Measurements from ENCODE around the gene PTPN13. TPM values are rescaled to one million over a fixed set of nuclear protein-coding genes. Genes with fewer than 3 reads are reported as not detected.

The PTPN13 gene
- total RNA-seq, 2 experiments from 2014 or later: 1.4 to 1.5 TPM

DNA sequence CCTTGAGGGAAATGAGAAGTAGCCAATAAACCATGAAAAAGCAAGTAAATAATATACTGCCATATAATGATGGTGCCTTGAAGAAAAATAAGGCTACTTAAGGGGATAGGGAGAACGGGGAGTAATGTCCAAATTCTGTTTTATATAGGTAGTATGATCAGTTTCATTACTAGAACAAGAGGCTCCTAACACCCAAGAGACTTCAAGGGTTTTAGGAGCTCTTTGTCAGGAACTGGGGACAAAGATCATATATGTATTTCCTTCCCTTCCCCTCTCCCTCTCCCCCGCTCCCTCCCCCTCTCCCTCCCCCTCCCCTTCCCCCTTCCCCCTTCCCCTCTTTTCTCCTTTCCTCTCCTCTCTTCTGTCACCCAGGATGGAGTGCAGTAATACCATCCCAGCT lies 127.3 kb downstream of the PTPN13 start:
- Mint-ChIP-seq H3K4me3 (no peak overlapping the region), H3K9me3 (ENCODE audit: low read depth) (peaks cover 4% of the 10 kb centered on the region), H3K27me3 (peaks cover 2% of the 10 kb centered on the region), H3K4me1 (peaks cover 2% of the 10 kb centered on the region), H3K27ac (no peak overlapping the region), H3K36me3 (ENCODE audit: low read depth) (peaks cover under 1% of the 10 kb centered on the region)
- ATAC-seq: no peak
- ChIA-PET POLR2A (no interaction called here), CTCF (no interaction called here)
- intact Hi-C loops (cut with DNase I, micrococcal nuclease): no loop called here
- no peak for DNase-seq

DNA sequence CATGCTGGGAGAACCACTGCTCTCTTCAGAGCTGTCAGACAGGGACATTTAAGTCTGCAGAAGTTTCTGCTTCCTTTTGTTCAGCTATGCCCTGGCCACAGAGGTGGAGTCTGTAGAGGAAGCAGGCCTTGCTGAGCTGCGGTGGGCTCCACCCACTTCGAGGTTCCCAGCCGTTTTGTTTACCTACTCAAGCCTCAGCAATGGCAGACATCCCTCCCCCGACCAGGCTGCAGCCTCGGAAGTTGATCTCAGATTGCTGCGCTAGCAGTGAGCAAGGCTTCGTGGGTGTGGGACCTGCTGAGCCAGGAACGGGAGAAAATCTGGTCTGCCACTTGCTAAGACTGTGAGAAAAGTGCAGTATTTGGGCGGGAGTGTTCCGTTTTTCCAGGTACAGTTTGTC lies 136.2 kb downstream of the PTPN13 start:
- DNase-seq (peak; percentile 26), ATAC-seq (no peak)
- CTCF ChIA-PET: no interaction called here
- intact Hi-C loops (cut with DNase I, micrococcal nuclease): no loop called here
- peaks cover 5% of the 10 kb centered on the region for H3K9me3 Mint-ChIP-seq (ENCODE audit: low read depth)
- H3K27ac Mint-ChIP-seq: no peak overlapping the region
- peaks cover 15% of the 10 kb centered on the region for H3K27me3 Mint-ChIP-seq
- H3K4me1 Mint-ChIP-seq: no peaks in the 10 kb centered on the region
- H3K36me3 Mint-ChIP-seq (ENCODE audit: low read depth): peaks cover 1% of the 10 kb centered on the region
- POLR2A ChIA-PET: no interaction called here
- no peak overlapping the region for H3K4me3 Mint-ChIP-seq

DNA sequence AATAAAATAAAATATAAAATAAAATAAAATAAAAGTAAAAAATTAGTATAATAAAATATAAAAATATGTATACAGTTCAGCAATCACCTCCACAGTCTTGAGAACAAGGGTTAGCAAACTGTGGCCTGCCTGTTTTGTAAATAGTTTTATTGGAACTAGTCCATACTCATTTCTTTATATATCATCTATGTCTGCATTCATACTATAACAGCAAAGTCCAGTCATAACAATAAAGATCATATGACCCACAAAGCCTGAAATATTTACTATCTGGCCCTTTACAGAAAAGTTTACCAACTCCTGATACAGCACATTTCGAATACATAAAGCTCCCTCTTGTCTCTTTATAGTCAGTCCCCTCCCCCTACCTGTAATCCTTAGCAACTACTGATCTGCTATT lies 143.1 kb downstream of the PTPN13 start:
- ChIA-PET CTCF (no interaction called here), POLR2A (no interaction called here)
- no peak overlapping the region for H3K27ac Mint-ChIP-seq
- peaks cover 2% of the 10 kb centered on the region for H3K27me3 Mint-ChIP-seq
- no peak overlapping the region for H3K4me3 Mint-ChIP-seq
- no peaks in the 10 kb centered on the region for H3K36me3 Mint-ChIP-seq (ENCODE audit: low read depth)
- ATAC-seq (no peak), DNase-seq (no peak)
- intact Hi-C loops (cut with DNase I, micrococcal nuclease): no loop called here
- H3K4me1 Mint-ChIP-seq: no peaks in the 10 kb centered on the region
- no peaks in the 10 kb centered on the region for H3K9me3 Mint-ChIP-seq (ENCODE audit: low read depth)

DNA sequence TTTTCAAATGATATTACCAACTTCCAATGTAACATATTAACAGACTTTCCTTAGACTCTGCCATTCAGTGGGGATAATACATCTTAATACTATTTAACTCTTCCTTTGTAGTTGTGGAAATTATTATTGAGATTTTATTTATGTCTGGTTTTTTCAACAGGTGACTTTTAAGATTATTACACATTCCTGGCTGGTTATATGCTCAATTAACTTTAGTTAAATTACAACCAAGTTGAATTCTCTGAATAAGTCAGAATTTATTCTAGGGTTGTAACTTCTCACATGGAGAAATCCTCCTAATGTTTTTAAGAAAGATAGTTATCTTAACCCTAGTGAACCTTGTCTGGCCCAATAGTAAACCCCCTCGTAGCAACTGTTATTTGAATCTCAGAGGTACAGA lies 147.7 kb downstream of the PTPN13 start:
- Mint-ChIP-seq H3K4me3 (no peak overlapping the region), H3K9me3 (ENCODE audit: low read depth) (no peaks in the 10 kb centered on the region), H3K27ac (no peak overlapping the region), H3K27me3 (peaks cover 2% of the 10 kb centered on the region), H3K4me1 (no peaks in the 10 kb centered on the region), H3K36me3 (ENCODE audit: low read depth) (no peaks in the 10 kb centered on the region)
- DNase-seq (no peak), ATAC-seq (no peak)
- ChIA-PET POLR2A (no interaction called here), CTCF (no interaction called here)
- intact Hi-C loops (cut with DNase I, micrococcal nuclease): no loop called here

DNA sequence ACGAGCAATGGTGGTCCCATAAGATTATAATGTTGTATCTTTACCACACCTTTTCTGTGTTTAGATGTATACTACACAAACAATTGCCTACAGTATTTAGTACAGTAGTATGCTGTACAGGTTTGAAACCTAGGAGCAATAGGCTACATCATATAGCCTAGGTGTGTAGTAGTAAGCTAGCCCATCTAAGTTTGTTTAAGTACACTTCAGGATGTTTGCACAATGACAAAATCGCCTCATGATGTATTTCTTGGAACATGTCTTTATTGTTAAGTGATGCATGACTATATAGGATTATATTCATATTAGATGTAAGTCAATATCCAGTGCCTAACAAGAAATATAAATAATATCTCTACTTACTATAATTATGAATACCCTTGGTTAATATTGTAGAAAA lies 150.5 kb downstream of the PTPN13 start:
- H3K4me1 Mint-ChIP-seq: no peaks in the 10 kb centered on the region
- ChIA-PET POLR2A (no interaction called here), CTCF (interaction anchor here (0.7 kb wide), 1 partner anchor 11 kb away, joined by 3 read pairs; no protein-coding TSS in a partner anchor)
- H3K4me3 Mint-ChIP-seq: no peak overlapping the region
- ATAC-seq (no peak), DNase-seq (no peak)
- intact Hi-C loops (cut with DNase I, micrococcal nuclease): no loop called here
- H3K9me3 Mint-ChIP-seq (ENCODE audit: low read depth): no peaks in the 10 kb centered on the region
- H3K27ac Mint-ChIP-seq: no peak overlapping the region
- H3K27me3 Mint-ChIP-seq: peaks cover 6% of the 10 kb centered on the region
- no peaks in the 10 kb centered on the region for H3K36me3 Mint-ChIP-seq (ENCODE audit: low read depth)

DNA sequence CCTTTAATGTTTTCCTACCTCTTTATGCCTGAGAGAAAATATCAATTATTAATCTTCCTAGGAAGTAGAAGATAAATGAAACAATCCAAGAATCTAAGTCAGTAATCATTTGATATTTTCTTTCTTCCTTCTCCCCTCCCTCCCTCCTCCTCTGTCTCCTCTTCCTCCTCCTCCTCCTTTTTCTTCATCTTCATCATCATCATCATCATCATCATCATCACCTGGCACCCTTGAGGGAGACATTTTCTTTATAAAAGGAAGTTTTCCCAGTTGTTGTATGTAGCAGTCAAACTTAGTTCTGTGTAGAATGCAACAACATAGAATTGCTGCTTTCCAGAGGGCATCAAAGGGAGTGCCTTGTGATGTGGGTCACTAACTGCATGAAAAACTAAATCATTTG lies 155.0 kb downstream of the PTPN13 start:
- H3K27me3 Mint-ChIP-seq: peaks cover 8% of the 10 kb centered on the region
- no peaks in the 10 kb centered on the region for H3K36me3 Mint-ChIP-seq (ENCODE audit: low read depth)
- H3K4me1 Mint-ChIP-seq: no peaks in the 10 kb centered on the region
- DNase-seq (no peak), ATAC-seq (no peak)
- no peak overlapping the region for H3K27ac Mint-ChIP-seq
- H3K9me3 Mint-ChIP-seq (ENCODE audit: low read depth): no peaks in the 10 kb centered on the region
- intact Hi-C loops (cut with DNase I, micrococcal nuclease): no loop called here
- ChIA-PET POLR2A (no interaction called here), CTCF (no interaction called here)
- H3K4me3 Mint-ChIP-seq: no peak overlapping the region

DNA sequence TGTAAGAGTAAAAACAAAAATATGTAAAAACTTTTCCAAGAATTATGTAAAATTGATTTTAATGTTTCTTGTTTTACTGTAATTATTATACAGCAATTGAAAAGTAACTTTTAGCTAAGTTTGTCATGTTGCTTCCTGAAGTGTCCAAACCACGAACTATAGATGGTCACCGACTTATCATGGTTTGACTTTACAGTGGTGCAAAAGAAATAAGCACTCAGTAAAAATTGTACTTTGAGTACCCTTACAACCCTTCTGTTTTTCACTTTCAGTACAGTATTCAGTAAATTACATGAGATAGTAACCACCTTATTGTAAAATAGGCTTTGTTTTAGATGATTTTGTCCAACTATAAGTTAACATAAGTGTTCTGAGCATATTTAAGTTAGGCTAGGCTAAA lies 161.3 kb downstream of the PTPN13 start:
- Mint-ChIP-seq H3K4me1 (no peaks in the 10 kb centered on the region), H3K4me3 (no peak overlapping the region), H3K36me3 (ENCODE audit: low read depth) (no peaks in the 10 kb centered on the region), H3K27me3 (peaks cover 1% of the 10 kb centered on the region), H3K9me3 (ENCODE audit: low read depth) (no peaks in the 10 kb centered on the region), H3K27ac (no peak overlapping the region)
- ChIA-PET CTCF (interaction anchor here (0.6 kb wide), 2 partner anchors 123 to 1250 kb away, joined by 3 read pairs; no protein-coding TSS in a partner anchor), POLR2A (no interaction called here)
- intact Hi-C loops (cut with DNase I, micrococcal nuclease): no loop called here
- DNase-seq (no peak), ATAC-seq (no peak)

DNA sequence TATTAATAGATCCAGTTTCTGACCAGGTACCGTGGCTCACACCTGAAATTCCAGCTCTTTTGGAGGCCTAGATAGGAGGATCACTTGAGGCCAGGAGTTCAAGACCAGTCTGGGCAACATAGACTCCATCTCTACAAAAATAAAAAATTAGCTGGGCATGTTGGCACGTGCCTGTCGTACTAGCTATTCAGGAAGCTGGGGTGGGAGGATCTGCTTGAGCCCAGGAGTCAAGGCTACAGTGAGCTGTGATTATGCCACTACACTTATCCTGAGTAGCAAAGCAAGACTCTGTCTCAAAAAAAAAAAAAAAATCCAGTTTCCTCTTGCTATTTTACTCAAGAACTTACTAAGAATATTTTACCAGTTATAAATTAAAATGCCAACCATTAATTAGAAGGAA lies 163.4 kb downstream of the PTPN13 start:
- ChIA-PET CTCF (interaction anchor here (0.7 to 1.6 kb wide), 2 partner anchors 18 to 273 kb away, joined by 3 read pairs; no protein-coding TSS in a partner anchor), POLR2A (no interaction called here)
- ATAC-seq (no peak), DNase-seq (no peak)
- Mint-ChIP-seq H3K4me1 (no peaks in the 10 kb centered on the region), H3K27ac (no peak overlapping the region), H3K4me3 (no peak overlapping the region), H3K36me3 (ENCODE audit: low read depth) (no peaks in the 10 kb centered on the region), H3K9me3 (ENCODE audit: low read depth) (no peaks in the 10 kb centered on the region), H3K27me3 (peaks cover 1% of the 10 kb centered on the region)
- intact Hi-C loops (cut with DNase I, micrococcal nuclease): no loop called here

DNA sequence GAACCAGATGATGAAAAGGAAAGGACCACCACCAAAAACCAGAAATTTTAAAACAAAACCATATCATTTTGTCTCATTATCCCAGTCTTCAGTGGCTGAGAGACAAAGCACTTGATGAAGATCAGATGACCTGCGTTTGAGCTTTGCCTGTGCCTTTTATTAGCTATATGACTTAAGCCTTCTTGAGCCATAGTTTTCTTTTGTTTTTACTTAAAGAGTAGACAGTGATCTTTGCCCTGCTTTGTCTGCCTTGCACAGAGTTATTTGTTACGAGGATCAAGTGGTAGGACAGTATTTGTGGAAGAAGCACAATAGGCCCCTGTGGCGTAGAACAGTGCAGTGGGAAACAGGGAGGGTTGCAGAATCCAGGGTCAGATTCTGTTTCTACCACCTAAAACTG lies 165.2 kb downstream of the PTPN13 start:
- ChIA-PET CTCF (interaction anchor here (0.7 kb wide), 1 partner anchor 263 kb away, joined by 3 read pairs; no protein-coding TSS in a partner anchor), POLR2A (no interaction called here)
- H3K9me3 Mint-ChIP-seq (ENCODE audit: low read depth): no peaks in the 10 kb centered on the region
- H3K4me3 Mint-ChIP-seq: no peak overlapping the region
- no peaks in the 10 kb centered on the region for H3K27me3 Mint-ChIP-seq
- no peak for DNase-seq
- H3K27ac Mint-ChIP-seq: no peak overlapping the region
- ATAC-seq: no peak
- no peaks in the 10 kb centered on the region for H3K36me3 Mint-ChIP-seq (ENCODE audit: low read depth)
- intact Hi-C loops (cut with DNase I, micrococcal nuclease): no loop called here
- H3K4me1 Mint-ChIP-seq: no peaks in the 10 kb centered on the region

DNA sequence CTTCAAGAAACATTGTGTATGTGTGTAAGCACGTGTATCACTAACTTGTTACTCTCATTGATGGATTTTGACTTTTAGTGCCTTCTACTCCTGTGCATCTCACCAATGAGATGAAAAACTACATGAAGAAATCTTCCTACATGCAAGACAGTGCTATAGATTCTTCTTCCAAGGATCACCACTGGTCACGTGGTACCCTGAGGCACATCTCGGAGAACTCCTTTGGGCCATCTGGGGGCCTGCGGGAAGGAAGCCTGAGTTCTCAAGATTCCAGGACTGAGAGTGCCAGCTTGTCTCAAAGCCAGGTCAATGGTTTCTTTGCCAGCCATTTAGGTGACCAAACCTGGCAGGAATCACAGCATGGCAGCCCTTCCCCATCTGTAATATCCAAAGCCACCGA lies 168.5 kb downstream of the PTPN13 start:
- Mint-ChIP-seq H3K4me1 (no peaks in the 10 kb centered on the region), H3K4me3 (no peak overlapping the region), H3K27ac (no peak overlapping the region), H3K9me3 (ENCODE audit: low read depth) (no peaks in the 10 kb centered on the region), H3K27me3 (no peaks in the 10 kb centered on the region), H3K36me3 (ENCODE audit: low read depth) (no peaks in the 10 kb centered on the region)
- POLR2A ChIA-PET: no interaction called here
- no peak for ATAC-seq
- intact Hi-C loops (cut with DNase I, micrococcal nuclease): no loop called here
- CTCF ChIA-PET: no interaction called here
- DNase-seq: no peak

DNA sequence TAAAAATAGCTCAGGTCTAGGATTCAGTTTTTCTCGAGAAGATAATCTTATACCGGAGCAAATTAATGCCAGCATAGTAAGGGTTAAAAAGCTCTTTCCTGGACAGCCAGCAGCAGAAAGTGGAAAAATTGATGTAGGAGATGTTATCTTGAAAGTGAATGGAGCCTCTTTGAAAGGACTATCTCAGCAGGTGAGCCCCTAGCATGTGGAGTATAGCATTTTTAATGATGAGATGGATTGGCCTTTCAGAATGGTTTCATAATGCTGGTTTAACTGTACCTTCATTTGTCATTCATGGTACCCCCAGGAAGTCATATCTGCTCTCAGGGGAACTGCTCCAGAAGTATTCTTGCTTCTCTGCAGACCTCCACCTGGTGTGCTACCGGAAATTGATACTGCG lies 175.7 kb downstream of the PTPN13 start:
- CTCF ChIA-PET: interaction anchor here (1.3 kb wide), 1 partner anchor 133 kb away, joined by 3 read pairs; no protein-coding TSS in a partner anchor
- DNase-seq: no peak
- H3K36me3 Mint-ChIP-seq (ENCODE audit: low read depth): no peaks in the 10 kb centered on the region

DNA sequence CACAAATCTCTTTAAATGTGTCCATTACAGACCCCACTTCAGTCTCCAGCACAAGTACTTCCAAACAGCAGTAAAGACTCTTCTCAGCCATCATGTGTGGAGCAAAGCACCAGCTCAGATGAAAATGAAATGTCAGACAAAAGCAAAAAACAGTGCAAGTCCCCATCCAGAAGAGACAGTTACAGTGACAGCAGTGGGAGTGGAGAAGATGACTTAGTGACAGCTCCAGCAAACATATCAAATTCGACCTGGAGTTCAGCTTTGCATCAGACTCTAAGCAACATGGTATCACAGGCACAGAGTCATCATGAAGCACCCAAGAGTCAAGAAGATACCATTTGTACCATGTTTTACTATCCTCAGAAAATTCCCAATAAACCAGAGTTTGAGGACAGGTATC lies 177.0 kb downstream of the PTPN13 start:
- ChIA-PET CTCF (no interaction called here), POLR2A (no interaction called here)
- H3K27me3 Mint-ChIP-seq: peaks cover under 1% of the 10 kb centered on the region
- DNase-seq: no peak
- H3K9me3 Mint-ChIP-seq (ENCODE audit: low read depth): no peaks in the 10 kb centered on the region
- H3K27ac Mint-ChIP-seq: no peak overlapping the region
- H3K4me3 Mint-ChIP-seq: no peak overlapping the region
- H3K4me1 Mint-ChIP-seq: no peaks in the 10 kb centered on the region
- H3K36me3 Mint-ChIP-seq (ENCODE audit: low read depth): no peaks in the 10 kb centered on the region
- ATAC-seq: no peak
- intact Hi-C loops (cut with DNase I, micrococcal nuclease): loop anchor here in 1 of 2 experiments (5.0 kb wide), 1 partner anchor 334 kb away; no protein-coding TSS in a partner anchor

More for the DNA sequence above, 175.7 kb downstream of the PTPN13 start:
- no peaks in the 10 kb centered on the region for H3K4me1 Mint-ChIP-seq
- POLR2A ChIA-PET: no interaction called here
- H3K27me3 Mint-ChIP-seq: no peaks in the 10 kb centered on the region
- no peaks in the 10 kb centered on the region for H3K9me3 Mint-ChIP-seq (ENCODE audit: low read depth)
- ATAC-seq: no peak
- intact Hi-C loops (cut with DNase I, micrococcal nuclease): loop anchor here in 1 of 2 experiments (5.0 kb wide), 1 partner anchor 332 kb away; no protein-coding TSS in a partner anchor
- H3K27ac Mint-ChIP-seq: no peak overlapping the region
- H3K4me3 Mint-ChIP-seq: no peak overlapping the region

DNA sequence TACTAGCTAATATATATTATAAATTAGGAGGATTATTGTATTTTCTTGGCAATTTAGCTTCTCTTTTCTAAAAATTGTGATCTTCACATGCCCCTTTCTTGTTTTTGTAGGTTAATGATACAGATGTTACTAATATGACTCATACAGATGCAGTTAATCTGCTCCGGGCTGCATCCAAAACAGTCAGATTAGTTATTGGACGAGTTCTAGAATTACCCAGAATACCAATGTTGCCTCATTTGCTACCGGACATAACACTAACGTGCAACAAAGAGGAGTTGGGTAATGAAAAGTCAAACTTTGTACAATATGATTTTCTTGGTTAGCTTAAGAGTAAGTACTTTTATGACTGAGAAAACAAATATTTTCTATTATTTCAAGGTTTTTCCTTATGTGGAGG lies 180.9 kb downstream of the PTPN13 start:
- CTCF ChIA-PET: interaction anchor here (1.0 kb wide), 1 partner anchor 17 kb away, joined by 3 read pairs; no protein-coding TSS in a partner anchor
- peaks cover 4% of the 10 kb centered on the region for H3K27me3 Mint-ChIP-seq

More for the DNA sequence above, 180.9 kb downstream of the PTPN13 start:
- Mint-ChIP-seq H3K27ac (no peak overlapping the region), H3K4me3 (no peak overlapping the region), H3K4me1 (no peaks in the 10 kb centered on the region), H3K9me3 (ENCODE audit: low read depth) (no peaks in the 10 kb centered on the region), H3K36me3 (ENCODE audit: low read depth) (no peaks in the 10 kb centered on the region)
- no peak for ATAC-seq
- no peak for DNase-seq
- intact Hi-C loops (cut with DNase I, micrococcal nuclease): no loop called here
- POLR2A ChIA-PET: no interaction called here

Measured in activated CD4-positive, alpha-beta T cell treated with anti-CD3 and anti-CD28 coated beads for 36 hours (primary cell).